DND-41 (cell line): ENCODE results near the gene PDE1A.

Experiments used
- ATAC-seq: fragments of 200-7000 bp; cut with Tn5 transposase; 3 replicates; pipeline ENCODE4 v1.9.1; 2021; ENCODE audit warnings: low read depth; ENCODE audit not compliant: insufficient read depth
- DNase-seq: peaks from one replicate; pipeline ENCODE4 v3.0.0-alpha.2; 2020
- H2AFZ ChIP-seq: 2 replicates; pipeline ENCODE4 v1.6.0; 2012; ENCODE audit warnings: low read depth, low read length
- H3K27ac ChIP-seq: 2 replicates; pipeline ENCODE4 v1.5.1; 2012; ENCODE audit warnings: low read length, inconsistent platforms
- H3K27me3 ChIP-seq: fragments of 200-600 bp; sonication (generic); 2 replicates; pipeline ENCODE4 v1.6.0; 2012; ENCODE audit warnings: low read length, mild to moderate bottlenecking, inconsistent platforms; ENCODE audit not compliant: insufficient read depth, poor library complexity
- H3K36me3 ChIP-seq: 2 replicates; pipeline ENCODE4 v1.5.1; 2012; ENCODE audit warnings: low read length, inconsistent platforms; ENCODE audit not compliant: insufficient read depth
- H3K4me1 ChIP-seq: 2 replicates; pipeline ENCODE4 v1.5.1; 2012; ENCODE audit warnings: mild to moderate bottlenecking, low read length; ENCODE audit not compliant: insufficient read depth
- H3K4me2 ChIP-seq: 2 replicates; pipeline ENCODE4 v1.6.0; 2012; ENCODE audit warnings: mild to moderate bottlenecking, moderate library complexity, low read length, inconsistent platforms; ENCODE audit not compliant: insufficient read depth
- H3K4me3 ChIP-seq, 2 experiments: fragments of 200-600 bp in 1 of 2; shearing (Covaris generic) in 1 of 2; 2 replicates each; pipeline ENCODE4 v1.5.1; 2012 to 2016; ENCODE audit warnings: inconsistent platforms in 2 of 2, low read length in 2 of 2, mild to moderate bottlenecking in 2 of 2, low read depth in 1 of 2, moderate library complexity in 1 of 2
- H3K79me2 ChIP-seq: 2 replicates; pipeline ENCODE4 v1.6.0; 2012; ENCODE audit warnings: low read length, inconsistent platforms; ENCODE audit not compliant: insufficient read depth
- H3K9ac ChIP-seq: 2 replicates; pipeline ENCODE4 v1.6.0; 2012; ENCODE audit warnings: low read depth, mild to moderate bottlenecking, inconsistent platforms, low read length, moderate library complexity
- H3K9me3 ChIP-seq: 2 replicates; pipeline ENCODE4 v1.5.1; 2012; ENCODE audit warnings: low read length, moderate library complexity, mild to moderate bottlenecking, inconsistent platforms; ENCODE audit not compliant: insufficient read depth, severe bottlenecking
- H4K20me1 ChIP-seq: 2 replicates; pipeline ENCODE4 v1.6.0; 2012; ENCODE audit warnings: low read length; ENCODE audit not compliant: insufficient read depth
- EZH2 ChIP-seq: IDR thresholded peaks from 3 replicates; pipeline ENCODE4 v1.6.1; 2012; ENCODE audit warnings: borderline replicate concordance, low read depth, mild to moderate bottlenecking, moderate library complexity, low read length, inconsistent platforms; ENCODE audit not compliant: severe bottlenecking
- TF ChIP-seq, protein P1 (sequence below): IDR thresholded peaks from 2 replicates; pipeline ENCODE4 v1.5.1; 2012; ENCODE audit warnings: borderline replicate concordance, low read length, moderate library complexity, mild to moderate bottlenecking; ENCODE audit not compliant: poor library complexity, severe bottlenecking; ENCODE audit errors: extremely low read depth

The PDE1A gene

DNA sequence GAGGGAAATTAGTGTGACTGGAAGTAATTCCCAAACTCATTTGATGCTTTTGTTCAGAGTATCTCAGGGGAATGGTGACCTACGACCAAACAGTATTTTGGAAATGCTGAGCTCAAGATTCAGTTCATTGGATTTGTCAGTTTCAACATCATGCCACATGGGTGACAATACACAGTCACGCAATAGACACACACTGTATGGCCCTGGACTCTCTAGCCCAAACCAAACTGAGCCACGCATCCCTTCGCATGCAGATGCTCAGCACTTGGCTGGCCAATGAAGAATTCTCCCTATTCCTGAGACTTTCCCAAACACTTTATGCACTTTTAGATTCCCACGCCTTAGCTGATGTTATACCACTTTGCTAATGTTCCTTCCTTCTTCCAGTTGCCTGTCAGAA is 10.0 kb downstream of the PDE1A start:
- Histone ChIP-seq H3K27me3 (no peaks in the 10 kb centered on the region), H3K27ac (no peak overlapping the region), H3K4me1 (no peaks in the 10 kb centered on the region), H2AFZ (no peak overlapping the region), H3K36me3 (no peaks in the 10 kb centered on the region), H3K9ac (no peak overlapping the region), H3K9me3 (no peaks in the 10 kb centered on the region), H3K4me3 (no peak overlapping the region), H3K79me2 (no peaks in the 10 kb centered on the region), H3K4me2 (no peak overlapping the region), H4K20me1 (no peaks in the 10 kb centered on the region)
- no peak for ATAC-seq
- no peak for DNase-seq
- no peak for TF ChIP-seq EZH2

DNA sequence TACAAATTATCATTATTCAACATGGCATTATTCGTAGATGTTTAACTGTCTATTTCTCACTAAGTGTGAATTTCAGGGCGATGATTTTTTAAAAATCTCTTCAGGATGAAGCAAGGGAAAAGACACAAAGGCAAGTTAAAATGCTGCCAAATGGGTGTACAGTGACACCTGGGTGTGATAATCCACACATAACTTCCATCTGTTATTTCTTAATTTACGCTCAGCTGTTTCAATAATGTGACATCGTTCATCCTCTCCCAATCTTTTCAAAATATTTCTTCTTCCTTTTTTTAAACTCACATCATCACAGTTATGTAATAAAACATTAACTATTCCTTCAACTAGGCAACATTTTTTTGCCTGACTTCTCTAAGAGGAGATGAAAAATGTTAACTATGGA is 10.6 kb downstream of the PDE1A start:
- no peaks in the 10 kb centered on the region for H3K79me2 ChIP-seq
- no peak overlapping the region for H3K4me2 ChIP-seq
- no peaks in the 10 kb centered on the region for H3K4me1 ChIP-seq
- H3K36me3 ChIP-seq: no peaks in the 10 kb centered on the region
- TF ChIP-seq, protein P1, sequence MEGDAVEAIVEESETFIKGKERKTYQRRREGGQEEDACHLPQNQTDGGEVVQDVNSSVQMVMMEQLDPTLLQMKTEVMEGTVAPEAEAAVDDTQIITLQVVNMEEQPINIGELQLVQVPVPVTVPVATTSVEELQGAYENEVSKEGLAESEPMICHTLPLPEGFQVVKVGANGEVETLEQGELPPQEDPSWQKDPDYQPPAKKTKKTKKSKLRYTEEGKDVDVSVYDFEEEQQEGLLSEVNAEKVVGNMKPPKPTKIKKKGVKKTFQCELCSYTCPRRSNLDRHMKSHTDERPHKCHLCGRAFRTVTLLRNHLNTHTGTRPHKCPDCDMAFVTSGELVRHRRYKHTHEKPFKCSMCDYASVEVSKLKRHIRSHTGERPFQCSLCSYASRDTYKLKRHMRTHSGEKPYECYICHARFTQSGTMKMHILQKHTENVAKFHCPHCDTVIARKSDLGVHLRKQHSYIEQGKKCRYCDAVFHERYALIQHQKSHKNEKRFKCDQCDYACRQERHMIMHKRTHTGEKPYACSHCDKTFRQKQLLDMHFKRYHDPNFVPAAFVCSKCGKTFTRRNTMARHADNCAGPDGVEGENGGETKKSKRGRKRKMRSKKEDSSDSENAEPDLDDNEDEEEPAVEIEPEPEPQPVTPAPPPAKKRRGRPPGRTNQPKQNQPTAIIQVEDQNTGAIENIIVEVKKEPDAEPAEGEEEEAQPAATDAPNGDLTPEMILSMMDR: no peak
- TF ChIP-seq EZH2: no peak
- DNase-seq (no peak), ATAC-seq (no peak)
- H3K9ac ChIP-seq: no peak overlapping the region
- H3K4me3 ChIP-seq: no peak overlapping the region
- no peak overlapping the region for H3K27ac ChIP-seq
- no peaks in the 10 kb centered on the region for H3K27me3 ChIP-seq
- no peaks in the 10 kb centered on the region for H3K9me3 ChIP-seq
- no peaks in the 10 kb centered on the region for H4K20me1 ChIP-seq
- H2AFZ ChIP-seq: no peak overlapping the region

DNA sequence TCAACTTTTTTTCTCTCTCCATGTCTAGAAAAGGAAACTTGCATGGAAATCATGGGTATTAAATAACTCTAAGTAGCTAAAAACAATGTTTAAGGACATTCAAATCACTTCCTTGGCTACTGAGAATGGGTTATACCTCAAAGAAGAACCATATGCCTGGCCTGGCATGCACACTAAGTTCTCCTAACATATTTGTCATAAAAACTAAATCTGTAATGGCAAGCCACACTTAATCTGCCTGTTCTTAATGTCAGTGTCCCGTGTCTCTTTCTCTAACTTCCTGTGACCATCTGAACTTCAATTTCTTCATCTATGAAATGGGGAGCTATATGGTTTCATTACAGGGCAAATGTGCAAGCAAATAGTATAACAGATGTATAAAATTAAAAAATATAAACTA is 11.1 kb downstream of the PDE1A start:
- Histone ChIP-seq H4K20me1 (no peaks in the 10 kb centered on the region), H3K27ac (no peak overlapping the region), H3K79me2 (no peaks in the 10 kb centered on the region), H2AFZ (no peak overlapping the region), H3K4me2 (no peak overlapping the region), H3K4me3 (no peak overlapping the region), H3K9me3 (no peaks in the 10 kb centered on the region), H3K27me3 (no peaks in the 10 kb centered on the region), H3K9ac (no peak overlapping the region), H3K4me1 (no peaks in the 10 kb centered on the region), H3K36me3 (no peaks in the 10 kb centered on the region)
- ATAC-seq: no peak
- TF ChIP-seq, protein P1: no peak
- no peak for TF ChIP-seq EZH2
- DNase-seq: no peak

DNA sequence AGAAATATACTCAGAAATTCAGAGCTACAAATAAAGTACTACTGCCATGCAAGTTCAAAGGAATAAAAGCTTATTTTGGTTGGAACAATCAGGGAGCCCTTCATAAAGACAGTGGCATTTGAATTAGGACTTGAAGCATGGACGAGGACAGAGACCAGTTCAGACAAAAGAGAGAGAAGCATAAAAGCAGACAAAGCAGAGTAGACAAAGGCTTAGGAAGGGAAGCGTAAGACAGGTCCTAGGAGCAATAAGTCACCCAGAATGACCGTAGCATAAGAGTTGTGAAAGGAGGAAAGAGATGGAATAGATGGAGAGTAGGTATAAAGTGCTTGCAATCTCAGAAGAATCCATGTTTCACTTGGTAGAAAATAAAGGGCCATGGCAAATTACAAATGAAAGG is 14.0 kb downstream of the PDE1A start:
- DNase-seq (no peak), ATAC-seq (no peak)
- Histone ChIP-seq H3K27ac (no peak overlapping the region), H3K4me2 (no peak overlapping the region), H4K20me1 (no peaks in the 10 kb centered on the region), H3K4me1 (no peaks in the 10 kb centered on the region), H3K4me3 (no peak overlapping the region), H3K9ac (no peak overlapping the region), H3K36me3 (no peaks in the 10 kb centered on the region), H3K79me2 (no peaks in the 10 kb centered on the region), H3K9me3 (no peaks in the 10 kb centered on the region), H3K27me3 (no peaks in the 10 kb centered on the region), H2AFZ (no peak overlapping the region)
- TF ChIP-seq, protein P1: no peak
- TF ChIP-seq EZH2: no peak
